BJ (cell line): Measurements from ENCODE around the gene SPHKAP. TPM values are rescaled to one million over a fixed set of nuclear protein-coding genes. Genes with fewer than 3 reads are reported as not detected.

Experiments used
- CTCF ChIA-PET: fragments of 350-600 bp; formaldehyde crosslinking; extraction: SDS; loops from one replicate; lab custom pipeline; 2021; ENCODE audit warnings: antibody characterized with exemption, inconsistent platforms; lab: Yijun Ruan, JAX
- POLR2A ChIA-PET: fragments of 300-600 bp; sonication (Branson Sonifier 250); formaldehyde crosslinking; extraction: SDS; loops from one replicate; lab custom pipeline; 2021; ENCODE audit warnings: antibody characterized with exemption; lab: Charles Lee
- DNase-seq: peaks from one replicate; pipeline ENCODE4 v3.0.0-alpha.2; 2011; ENCODE audit warnings: low read depth
- H3K27me3 ChIP-seq: 2 replicates; pipeline ENCODE4 v1.6.0; 2011; ENCODE audit warnings: low read length; ENCODE audit not compliant: control insufficient read depth, insufficient read depth
- H3K36me3 ChIP-seq: 2 replicates; pipeline ENCODE4 v1.5.1; 2011; ENCODE audit warnings: low read length; ENCODE audit not compliant: control insufficient read depth, insufficient read depth
- H3K4me3 ChIP-seq: 2 replicates; pipeline ENCODE4 v1.5.1; 2011; ENCODE audit warnings: low read depth, mild to moderate bottlenecking, control low read depth, low read length
- polyA plus RNA-seq: library from polyadenylated mRNA; depleted of rRNA; stranded (reverse); fragments of >200 nt; gene quantifications from 2 replicates; pipeline ENCODE4 v1.2.3, GENCODE V29; 2011
- TF ChIP-seq, protein P1 (sequence below): IDR thresholded peaks from 2 replicates; pipeline ENCODE4 v1.5.1; 2011; ENCODE audit warnings: low read depth, mild to moderate bottlenecking, control low read depth, inconsistent platforms, low read length, moderate library complexity; ENCODE audit not compliant: insufficient read depth

Gene SPHKAP
- polyA plus RNA-seq, 1 experiment = 0.50 TPM

DNA sequence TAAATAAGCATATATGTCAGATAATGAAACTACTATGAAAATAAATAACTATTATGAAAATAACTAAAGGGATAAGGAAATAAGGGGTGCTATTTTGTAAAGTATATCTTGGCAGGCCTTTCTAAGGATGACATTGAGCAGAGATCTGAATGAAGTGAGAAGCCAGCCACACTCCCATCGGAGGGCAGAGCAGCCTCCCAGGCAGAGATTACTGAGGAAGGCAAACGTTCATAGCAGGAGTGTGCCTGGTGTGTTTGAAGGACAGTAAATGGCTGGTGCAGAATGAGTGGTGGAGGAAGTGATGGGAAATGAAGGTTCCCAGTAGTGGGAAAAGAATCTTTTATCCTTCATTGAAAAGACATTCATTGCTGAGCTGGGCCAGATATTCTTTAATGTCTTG lies 62.5 kb downstream of the SPHKAP start:
- Histone ChIP-seq H3K27me3 (no peaks in the 10 kb centered on the region), H3K36me3 (no peaks in the 10 kb centered on the region), H3K4me3 (no peak overlapping the region)
- ChIA-PET CTCF (no interaction called here), POLR2A (no interaction called here)
- TF ChIP-seq, protein P1, sequence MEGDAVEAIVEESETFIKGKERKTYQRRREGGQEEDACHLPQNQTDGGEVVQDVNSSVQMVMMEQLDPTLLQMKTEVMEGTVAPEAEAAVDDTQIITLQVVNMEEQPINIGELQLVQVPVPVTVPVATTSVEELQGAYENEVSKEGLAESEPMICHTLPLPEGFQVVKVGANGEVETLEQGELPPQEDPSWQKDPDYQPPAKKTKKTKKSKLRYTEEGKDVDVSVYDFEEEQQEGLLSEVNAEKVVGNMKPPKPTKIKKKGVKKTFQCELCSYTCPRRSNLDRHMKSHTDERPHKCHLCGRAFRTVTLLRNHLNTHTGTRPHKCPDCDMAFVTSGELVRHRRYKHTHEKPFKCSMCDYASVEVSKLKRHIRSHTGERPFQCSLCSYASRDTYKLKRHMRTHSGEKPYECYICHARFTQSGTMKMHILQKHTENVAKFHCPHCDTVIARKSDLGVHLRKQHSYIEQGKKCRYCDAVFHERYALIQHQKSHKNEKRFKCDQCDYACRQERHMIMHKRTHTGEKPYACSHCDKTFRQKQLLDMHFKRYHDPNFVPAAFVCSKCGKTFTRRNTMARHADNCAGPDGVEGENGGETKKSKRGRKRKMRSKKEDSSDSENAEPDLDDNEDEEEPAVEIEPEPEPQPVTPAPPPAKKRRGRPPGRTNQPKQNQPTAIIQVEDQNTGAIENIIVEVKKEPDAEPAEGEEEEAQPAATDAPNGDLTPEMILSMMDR = no peak
- DNase-seq = no peak

DNA sequence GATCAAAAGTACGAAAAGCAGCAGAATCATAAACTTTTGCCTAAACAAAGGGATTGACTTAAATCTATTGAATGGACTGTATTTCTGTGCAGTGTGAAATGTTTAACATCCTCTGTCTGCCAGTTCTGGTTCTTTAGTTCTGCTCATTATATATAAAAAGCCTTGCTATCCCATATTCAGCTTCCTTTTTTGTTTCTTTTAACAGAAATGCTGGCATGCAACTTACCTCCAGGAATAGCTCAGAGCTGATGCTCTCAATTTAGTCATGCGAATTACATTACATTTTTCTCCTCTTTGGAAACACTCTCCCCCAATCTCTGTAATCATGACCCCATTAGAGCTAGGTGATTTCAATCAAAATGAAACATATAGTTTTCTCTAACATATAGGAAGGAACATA lies 73.6 kb downstream of the SPHKAP start:
- Histone ChIP-seq H3K4me3 (no peak overlapping the region), H3K36me3 (no peaks in the 10 kb centered on the region), H3K27me3 (no peaks in the 10 kb centered on the region)
- DNase-seq = no peak
- TF ChIP-seq, protein P1 = no peak
- ChIA-PET CTCF (no interaction called here), POLR2A (no interaction called here)

GRCh38 chr2:228105526-228106250 lies 75.8 kb downstream of the SPHKAP start:
- CTCF ChIA-PET = no interaction called here
- no peak for DNase-seq
- no peaks in the 10 kb centered on the region for H3K36me3 ChIP-seq
- TF ChIP-seq, protein P1 = no peak
- no peak overlapping the region for H3K4me3 ChIP-seq
- no peaks in the 10 kb centered on the region for H3K27me3 ChIP-seq
- POLR2A ChIA-PET = no interaction called here

DNA sequence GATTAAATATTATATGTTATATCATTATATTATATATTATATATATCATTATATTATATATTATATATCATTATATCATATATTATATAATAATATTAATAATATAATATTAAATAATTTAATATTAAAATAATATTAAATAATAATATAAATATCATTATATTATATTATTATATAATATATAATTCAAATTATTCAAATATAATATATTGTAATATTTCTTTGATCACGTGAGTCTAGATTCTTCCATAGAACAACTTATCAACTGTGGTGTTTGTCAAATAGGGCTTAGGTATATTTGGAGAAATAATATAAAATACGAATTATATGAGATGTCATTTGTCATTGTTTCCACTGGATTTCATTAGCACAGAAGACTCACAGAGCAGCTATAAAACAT lies 77.3 kb downstream of the SPHKAP start:
- Histone ChIP-seq H3K36me3 (no peaks in the 10 kb centered on the region), H3K4me3 (no peak overlapping the region), H3K27me3 (no peaks in the 10 kb centered on the region)
- no peak for DNase-seq
- TF ChIP-seq, protein P1 = no peak
- ChIA-PET CTCF (no interaction called here), POLR2A (no interaction called here)

DNA sequence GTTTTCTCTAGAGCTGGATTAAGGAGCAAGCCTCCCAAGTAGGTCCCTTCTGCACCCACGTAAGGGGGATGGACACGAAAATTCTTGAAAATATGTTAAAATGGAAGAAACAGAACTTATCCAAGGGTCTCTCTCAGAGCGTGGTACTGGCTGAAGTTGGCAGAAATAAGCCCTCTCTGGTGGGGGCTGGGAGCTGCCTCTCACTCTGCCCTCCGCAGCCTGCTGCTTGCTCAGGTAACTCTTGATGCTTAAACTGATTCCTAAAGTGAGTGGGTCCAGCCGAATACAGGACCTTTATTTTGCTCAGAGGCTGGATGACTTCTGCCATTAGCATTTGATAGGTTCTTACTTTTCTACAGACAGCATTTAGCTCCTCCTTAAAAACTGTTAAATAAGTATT lies 78.1 kb downstream of the SPHKAP start:
- Histone ChIP-seq H3K36me3 (no peaks in the 10 kb centered on the region), H3K4me3 (no peak overlapping the region), H3K27me3 (no peaks in the 10 kb centered on the region)
- TF ChIP-seq, protein P1 = no peak
- DNase-seq = no peak
- ChIA-PET POLR2A (no interaction called here), CTCF (no interaction called here)
